B cell (primary cell): ENCODE data around the gene MVD. TPM values are rescaled to one million over a fixed set of nuclear protein-coding genes. Genes with fewer than 3 reads are reported as not detected.

Experiments
- ATAC-seq: fragments of 200-7000 bp; cut with Tn5 transposase; one replicate; pipeline ENCODE4 v1.10.0; 2021; ENCODE audit warnings: low read depth, mild to moderate bottlenecking, moderate number of reproducible peaks, moderate library complexity
- CTCF ChIA-PET: fragments of 350-600 bp; sonication (Branson Sonifier 250); formaldehyde crosslinking; loops from one replicate; lab custom pipeline; 2021; ENCODE audit warnings: antibody characterized with exemption, inconsistent platforms; lab: Charles Lee
- POLR2A ChIA-PET: fragments of 350-600 bp; sonication (Branson Sonifier 250); formaldehyde crosslinking; loops from one replicate; lab custom pipeline; 2021; ENCODE audit warnings: antibody characterized with exemption; lab: Charles Lee
- DNase-seq: peaks from one replicate; pipeline ENCODE4 v3.0.0; 2013
- H2AFZ ChIP-seq: 2 replicates; pipeline ENCODE4 v1.6.1; 2012; ENCODE audit warnings: mild to moderate bottlenecking, low read depth, low read length; ENCODE audit not compliant: insufficient read depth, poor library complexity, severe bottlenecking
- H3K27ac ChIP-seq, 2 donors: 1 replicate in 1 of 2; 2 replicates in 1 of 2; pipeline ENCODE4 v1.5.1; 2012 to 2013; ENCODE audit warnings: low read length in 2 of 2, mild to moderate bottlenecking in 2 of 2, moderate library complexity in 1 of 2
- H3K27me3 ChIP-seq, 4 experiments: fragments of 200-600 bp in 1 of 4; sonication (generic) in 1 of 4; replicated peaks in 1 of 4; 1 replicate in 2 of 4; 2 replicates in 2 of 4; pipeline versions ENCODE4 v1.6.1 to v1.7.0; 2013 to 2016; ENCODE audit warnings: low read length in 3 of 4, mild to moderate bottlenecking in 2 of 4, mixed read lengths in 1 of 4, moderate library complexity in 1 of 4; ENCODE audit not compliant: insufficient read depth in 4 of 4, control insufficient read depth in 3 of 4; ENCODE audit errors: control extremely low read depth in 1 of 4
- H3K36me3 ChIP-seq, 2 experiments: replicated peaks in 1 of 2; 1 replicate in 1 of 2; 2 replicates in 1 of 2; pipeline versions ENCODE4 v1.6.1 to v1.7.1; 2013; ENCODE audit warnings: low read length in 1 of 2; ENCODE audit not compliant: insufficient read depth in 2 of 2, control insufficient read depth in 1 of 2; ENCODE audit errors: control extremely low read depth in 1 of 2, extremely low read depth in 1 of 2
- H3K4me1 ChIP-seq, 2 donors: fragments of 200-600 bp in 1 of 2; sonication (generic) in 1 of 2; 1 replicate in 1 of 2; 2 replicates in 1 of 2; pipeline versions ENCODE4 v1.5.1 to v1.6.1; 2013 to 2017; ENCODE audit warnings: low read length in 2 of 2; ENCODE audit not compliant: control insufficient read depth in 2 of 2, insufficient read depth in 2 of 2
- H3K4me2 ChIP-seq: replicated peaks from 2 replicates; pipeline ENCODE3; 2012; ENCODE audit warnings: mild to moderate bottlenecking, low read depth, low read length; ENCODE audit not compliant: poor library complexity, severe bottlenecking
- H3K4me3 ChIP-seq, 5 experiments: fragments of 200-600 bp in 1 of 5; sonication (generic) in 1 of 5; 1 replicate in 3 of 5; 2 replicates in 2 of 5; pipeline versions ENCODE4 v1.5.1 to v1.7.0; 2011 to 2016; ENCODE audit warnings: low read length in 4 of 5, mild to moderate bottlenecking in 4 of 5, low read depth in 2 of 5, control low read depth in 1 of 5, moderate library complexity in 1 of 5; ENCODE audit not compliant: insufficient read depth in 1 of 5; ENCODE audit errors: control extremely low read depth in 1 of 5, extremely low read depth in 1 of 5
- H3K79me2 ChIP-seq: fragments of 200-600 bp; sonication (generic); one replicate; pipeline ENCODE4 v1.6.0; 2016; ENCODE audit warnings: low read length; ENCODE audit not compliant: control insufficient read depth, insufficient read depth
- H3K9ac ChIP-seq: fragments of 200-600 bp; sonication (generic); 2 replicates; pipeline ENCODE4 v1.6.1; 2017; ENCODE audit warnings: mild to moderate bottlenecking, low read length, moderate library complexity
- H3K9me3 ChIP-seq, 3 donors: one replicate each; pipeline versions ENCODE4 v1.6.1 to v1.7.1; 2013; ENCODE audit warnings: low read length in 2 of 3; ENCODE audit not compliant: control insufficient read depth in 2 of 3, insufficient read depth in 1 of 3; ENCODE audit errors: control extremely low read depth in 1 of 3
- H4K20me1 ChIP-seq: 2 replicates; pipeline ENCODE4 v1.6.0; 2012; ENCODE audit warnings: mild to moderate bottlenecking, low read length; ENCODE audit not compliant: insufficient read depth, control insufficient read depth, poor library complexity, severe bottlenecking
- H3K27ac Mint-ChIP-seq: one replicate; pipeline ENCODE4 v1.8.0; 2021; ENCODE audit warnings: mixed read lengths
- H3K27me3 Mint-ChIP-seq: one replicate; pipeline ENCODE4 v1.8.0; 2021; ENCODE audit warnings: mixed read lengths
- H3K4me1 Mint-ChIP-seq: one replicate; pipeline ENCODE4 v1.8.0; 2021; ENCODE audit warnings: mixed read lengths
- H3K4me3 Mint-ChIP-seq: one replicate; pipeline ENCODE4 v1.8.0; 2021; ENCODE audit warnings: mixed read lengths
- H3K9me3 Mint-ChIP-seq: one replicate; pipeline ENCODE4 v1.8.0; 2022; ENCODE audit warnings: mixed read lengths; ENCODE audit not compliant: insufficient read depth
- EZH2 ChIP-seq: IDR thresholded peaks from 2 replicates; pipeline ENCODE4 v1.6.1; 2012; ENCODE audit warnings: borderline replicate concordance, low read depth, mild to moderate bottlenecking, moderate library complexity, low read length; ENCODE audit not compliant: insufficient read depth, poor library complexity, severe bottlenecking
- whole genome bisulfite sequencing: methylation state at CpG from one replicate; pipeline ENCODE4 v1.1.5; 2013; ENCODE audit warnings: missing lambda C conversion rate; ENCODE audit not compliant: insufficient coverage; 5-methylcytosine and 5-hydroxymethylcytosine counted together
- intact Hi-C: fragments of 100-400 bp; cut with micrococcal nuclease; formaldehyde crosslinking; loops from one replicate; pipeline ENCODE4 v1.10.0; 2022
- polyA plus RNA-seq: library from polyadenylated mRNA; depleted of rRNA; stranded (reverse); fragments of >200 nt; gene quantifications from 2 replicates; pipeline ENCODE4 v1.2.3, GENCODE V29; 2012
- total RNA-seq, 2 donors: library from RNA; stranded (reverse); fragments of 120-200 nt in 1 of 2; gene quantifications; 1 replicate in 1 of 2; 2 replicates in 1 of 2; pipeline versions ENCODE4 v1.2.3 to v1.2.4, GENCODE V29; 2013 to 2022
- TF ChIP-seq, protein P1 (sequence below): fragments of 200-600 bp; IDR thresholded peaks from one replicate; pipeline ENCODE4 v1.8.0; 2022; ENCODE audit warnings: antibody characterized with exemption, mild to moderate bottlenecking

The MVD gene
- total and polyA plus RNA-seq, 2 donors (not counting 1 experiment from before 2014, with no cell fraction given) = 40.9 to 95.4 TPM

DNA sequence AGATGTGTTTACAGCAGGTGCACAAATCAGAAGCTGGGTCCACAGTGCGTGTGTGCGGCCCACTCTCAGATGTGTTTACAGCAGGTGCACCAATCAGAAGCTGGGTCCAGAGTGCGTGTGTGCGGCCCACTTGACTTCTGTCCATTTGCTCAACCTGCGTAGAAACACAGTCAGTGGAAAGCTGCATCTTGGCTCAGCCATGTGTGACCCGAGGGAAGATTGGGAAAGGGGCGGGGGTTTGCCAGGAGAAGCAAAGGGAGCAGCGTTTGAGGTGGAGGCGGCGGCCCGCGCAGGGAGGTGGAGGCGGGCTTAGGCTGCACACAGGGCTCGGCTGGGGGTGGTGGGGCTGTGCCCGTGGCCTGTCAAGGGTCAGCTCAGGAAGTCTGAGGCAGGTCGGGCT is 47.7 kb upstream of the MVD start:
- CTCF ChIA-PET = no interaction called here
- Histone ChIP-seq H3K4me2 (no peak overlapping the region), H3K79me2 (peaks cover 42% of the 10 kb centered on the region), H3K9ac (no peak overlapping the region), H4K20me1 (peaks cover 26% of the 10 kb centered on the region), H3K9me3 (no peaks in the 10 kb centered on the region), H3K27me3 (no peaks in the 10 kb centered on the region), H3K27ac (no peak overlapping the region), H2AFZ (no peak overlapping the region), H3K36me3 (peaks cover 0 to 23% of the 10 kb centered on the region in 2 experiments), H3K4me3 (no peak overlapping the region), H3K4me1 (peaks cover 8 to 12% of the 10 kb centered on the region in 2 donors)
- no peak overlapping the region for H3K27ac Mint-ChIP-seq
- H3K4me1 Mint-ChIP-seq = peaks cover 9% of the 10 kb centered on the region
- H3K4me3 Mint-ChIP-seq = no peak overlapping the region
- no peaks in the 10 kb centered on the region for H3K27me3 Mint-ChIP-seq
- intact Hi-C loops = no loop called here
- H3K9me3 Mint-ChIP-seq = no peaks in the 10 kb centered on the region
- POLR2A ChIA-PET = interaction anchor here (0.6 kb wide), 1 partner anchor 901 kb away, joined by 3 read pairs; no protein-coding TSS in a partner anchor
- 81% methylated on average over 11 of the region's 16 CpGs for WGBS
- no peak for DNase-seq
- no peak for ATAC-seq
- TF ChIP-seq EZH2 = no peak
- TF ChIP-seq, protein P1, sequence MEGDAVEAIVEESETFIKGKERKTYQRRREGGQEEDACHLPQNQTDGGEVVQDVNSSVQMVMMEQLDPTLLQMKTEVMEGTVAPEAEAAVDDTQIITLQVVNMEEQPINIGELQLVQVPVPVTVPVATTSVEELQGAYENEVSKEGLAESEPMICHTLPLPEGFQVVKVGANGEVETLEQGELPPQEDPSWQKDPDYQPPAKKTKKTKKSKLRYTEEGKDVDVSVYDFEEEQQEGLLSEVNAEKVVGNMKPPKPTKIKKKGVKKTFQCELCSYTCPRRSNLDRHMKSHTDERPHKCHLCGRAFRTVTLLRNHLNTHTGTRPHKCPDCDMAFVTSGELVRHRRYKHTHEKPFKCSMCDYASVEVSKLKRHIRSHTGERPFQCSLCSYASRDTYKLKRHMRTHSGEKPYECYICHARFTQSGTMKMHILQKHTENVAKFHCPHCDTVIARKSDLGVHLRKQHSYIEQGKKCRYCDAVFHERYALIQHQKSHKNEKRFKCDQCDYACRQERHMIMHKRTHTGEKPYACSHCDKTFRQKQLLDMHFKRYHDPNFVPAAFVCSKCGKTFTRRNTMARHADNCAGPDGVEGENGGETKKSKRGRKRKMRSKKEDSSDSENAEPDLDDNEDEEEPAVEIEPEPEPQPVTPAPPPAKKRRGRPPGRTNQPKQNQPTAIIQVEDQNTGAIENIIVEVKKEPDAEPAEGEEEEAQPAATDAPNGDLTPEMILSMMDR = no peak

DNA sequence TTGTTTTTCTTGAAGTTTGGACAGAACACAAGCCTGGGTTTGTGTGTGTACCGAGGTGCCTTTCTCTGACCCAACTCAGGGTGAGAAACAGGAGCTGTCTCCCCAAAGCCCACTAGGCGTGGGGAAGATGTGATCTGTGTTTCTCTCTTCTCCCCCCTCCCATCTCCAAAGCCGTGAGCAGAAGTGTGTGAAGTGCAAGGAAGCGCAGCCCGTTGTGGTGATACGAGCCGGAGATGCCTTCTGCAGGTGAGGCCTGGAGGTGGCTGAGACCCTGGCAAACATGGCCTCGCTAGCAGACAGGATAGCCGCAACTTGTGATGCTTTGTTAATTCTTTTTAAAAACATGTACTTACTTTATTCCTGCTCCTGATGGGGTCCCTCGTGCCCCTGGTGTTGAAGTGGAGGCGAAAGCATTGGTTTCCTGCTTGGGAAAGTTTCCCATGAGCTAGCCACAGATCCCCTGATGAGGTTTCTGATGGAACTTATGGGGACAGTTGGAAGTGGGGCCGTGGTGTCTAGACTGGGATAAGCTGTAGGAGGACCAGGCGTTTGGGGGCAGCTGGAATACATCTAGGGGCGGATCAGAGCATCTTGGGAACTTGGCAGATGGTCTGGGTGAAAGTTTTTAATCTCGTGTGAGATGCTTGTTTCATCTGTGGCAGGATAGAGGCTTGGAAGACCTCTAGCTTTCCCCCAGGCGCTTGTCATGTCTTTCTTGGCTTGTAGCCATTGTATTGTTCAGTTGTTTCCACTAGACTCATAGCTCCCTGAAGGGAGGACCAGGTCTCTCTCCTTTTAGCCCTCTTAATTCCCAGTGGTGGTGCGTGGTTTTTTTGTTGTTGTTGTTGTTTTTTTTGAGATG is 44.3 kb upstream of the MVD start:
- H3K36me3 ChIP-seq = peaks cover 0 to 3% of the 10 kb centered on the region in 2 experiments
- POLR2A ChIA-PET = no interaction called here
- H3K27me3 Mint-ChIP-seq = no peaks in the 10 kb centered on the region

More for the DNA sequence above, 44.3 kb upstream of the MVD start:
- 53% methylated on average over 12 of the region's 17 CpGs for WGBS
- peak overlapping the region; percentile 94 for H2AFZ ChIP-seq
- peaks cover 55% of the 10 kb centered on the region for H3K79me2 ChIP-seq
- intact Hi-C loops = loop anchor here (1.0 kb wide), 4 partner anchors 21 to 56 kb away; partner anchors contain the start of genes CYBA, MVD and SNAI3
- peak overlapping the region; percentile 85 for H3K4me3 Mint-ChIP-seq
- CTCF ChIA-PET = interaction anchor here (0.9 to 2.6 kb wide), 5 partner anchors 10 to 460 kb away, joined by 3 to 8 read pairs (median 5); no protein-coding TSS in a partner anchor
- peak overlapping the region; percentile 62 to 84 for H3K27ac ChIP-seq
- ATAC-seq (no peak), DNase-seq (no peak)
- no peaks in the 10 kb centered on the region for H3K9me3 ChIP-seq
- peak overlapping the region; percentile 84 for H3K27ac Mint-ChIP-seq
- peaks cover 8% of the 10 kb centered on the region for H4K20me1 ChIP-seq
- no peaks in the 10 kb centered on the region for H3K27me3 ChIP-seq
- peak overlapping the region; percentile 98 for H3K4me2 ChIP-seq
- TF ChIP-seq, protein P1 = no peak
- no peak for TF ChIP-seq EZH2
- H3K4me1 Mint-ChIP-seq = peaks cover 40% of the 10 kb centered on the region
- H3K9ac ChIP-seq = peak overlapping the region; percentile 92
- peak overlapping the region; percentile 71 to 95 (median 80) for H3K4me3 ChIP-seq
- H3K9me3 Mint-ChIP-seq = no peaks in the 10 kb centered on the region
- H3K4me1 ChIP-seq = peaks cover 40 to 45% of the 10 kb centered on the region in 2 donors
